ENCODE measurements around the gene RECQL5.

- no peak for TF ChIP-seq POLR2A (IDR thresholded peaks at IDR 0.05)
- TF ChIP-seq CTCF (IDR thresholded peaks at IDR 0.05): no peak
Observed at GRCh38 chr17:75631353-75631752, 35.6 kb downstream of the RECQL5 start.
